IPS DF 19.7 (cell line): ENCODE data around the gene KIRREL3.

Experiments
- DNase-seq: peaks from one replicate; pipeline ENCODE4 v3.0.0-alpha.2; 2013; ENCODE audit warnings: low read depth, low spot score

Gene KIRREL3

DNA sequence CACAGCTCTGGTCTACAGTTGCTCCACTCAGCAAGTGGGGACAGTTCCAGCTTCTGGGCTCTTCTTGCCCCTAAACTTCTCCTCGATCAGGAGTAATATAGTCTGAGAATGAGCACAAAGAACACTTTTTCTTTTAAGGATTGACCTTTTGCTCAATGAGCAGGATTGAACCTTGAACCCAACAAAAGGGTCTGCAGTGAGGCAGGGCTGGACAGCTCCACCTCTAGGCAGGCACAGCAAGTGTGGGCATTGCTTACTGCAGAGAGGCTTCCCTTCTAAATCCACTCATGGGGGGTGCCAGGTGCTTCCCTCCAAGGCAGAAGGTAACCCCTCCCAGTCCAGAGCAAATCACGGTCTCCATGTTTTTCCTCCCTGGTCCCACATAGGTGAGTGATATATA, 365.6 kb downstream of the KIRREL3 start:
- DNase-seq, result no peak

- no peak for DNase-seq
Measured at GRCh38 chr11:126633330-126633729, 367.2 kb downstream of the KIRREL3 start.

GRCh38 chr11:126630893-126631798, 369.4 kb downstream of the KIRREL3 start:
- DNase-seq, result no peak

- DNase-seq, result no peak
Measured at GRCh38 chr11:126630488-126630887, 370.1 kb downstream of the KIRREL3 start.

DNA sequence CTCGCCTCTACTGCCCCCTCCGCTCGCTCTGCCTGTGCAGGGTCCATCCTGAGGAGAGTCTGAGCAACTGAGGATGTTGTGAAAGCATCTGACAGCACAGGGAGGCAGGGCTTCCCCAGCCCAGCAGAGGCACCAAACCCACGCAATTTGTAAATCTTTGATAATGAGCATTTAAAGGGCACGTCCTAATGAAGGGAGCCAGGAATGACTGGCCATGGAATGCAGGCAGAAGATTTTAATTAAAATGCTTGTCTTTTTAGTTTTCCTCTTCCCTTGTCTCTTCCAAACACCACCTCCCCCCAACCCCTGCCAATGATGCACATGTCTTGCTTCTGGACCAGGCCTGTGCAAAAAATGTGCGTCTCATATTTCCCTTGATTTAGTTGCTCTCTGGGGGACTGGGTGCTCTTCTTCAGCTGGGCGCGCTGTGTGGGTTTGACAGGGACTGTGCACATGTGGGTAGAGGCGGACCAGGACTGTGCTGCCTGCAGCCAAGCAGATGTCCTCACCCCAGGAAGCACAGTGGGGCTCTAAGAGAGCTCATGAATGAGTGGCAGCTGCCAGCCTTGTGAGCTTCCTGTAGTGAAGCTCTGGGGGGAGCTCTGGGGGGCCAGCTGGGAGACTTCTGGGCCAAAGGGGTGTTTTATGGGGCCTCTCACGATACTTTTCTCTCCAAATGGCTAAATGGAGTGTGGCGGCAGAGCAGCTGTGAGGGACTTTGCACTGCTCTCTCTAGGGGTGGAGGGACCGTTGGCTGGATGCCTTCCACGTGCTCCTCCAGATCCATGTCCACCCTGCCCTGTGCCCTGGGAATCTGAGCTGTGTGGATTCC, 371.6 kb downstream of the KIRREL3 start:
- no peak for DNase-seq

GRCh38 chr11:126628450-126628789, 372.1 kb downstream of the KIRREL3 start:
- DNase-seq, result no peak

- DNase-seq, result no peak
Measured at GRCh38 chr11:126627421-126627820, 373.1 kb downstream of the KIRREL3 start.

DNA sequence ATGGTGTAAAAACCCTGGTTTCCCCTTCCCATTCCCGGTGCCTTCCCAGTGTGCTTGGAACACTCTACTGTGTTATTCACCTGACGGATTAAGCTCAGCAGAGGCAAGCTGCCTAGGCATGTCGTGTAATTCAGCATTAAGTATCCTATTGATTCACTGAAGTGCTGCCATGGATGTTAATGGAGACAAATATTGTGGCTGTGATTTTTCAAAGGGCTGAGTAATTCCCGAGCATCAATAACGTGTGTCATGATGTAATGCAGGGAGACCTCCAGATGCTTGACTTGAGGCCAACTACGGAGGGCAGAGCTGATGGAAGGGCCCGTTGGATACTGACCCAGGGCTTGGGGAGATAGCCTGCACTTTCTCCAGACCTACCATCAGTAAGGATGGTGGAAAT, 376.1 kb downstream of the KIRREL3 start:
- DNase-seq, result no peak

DNA sequence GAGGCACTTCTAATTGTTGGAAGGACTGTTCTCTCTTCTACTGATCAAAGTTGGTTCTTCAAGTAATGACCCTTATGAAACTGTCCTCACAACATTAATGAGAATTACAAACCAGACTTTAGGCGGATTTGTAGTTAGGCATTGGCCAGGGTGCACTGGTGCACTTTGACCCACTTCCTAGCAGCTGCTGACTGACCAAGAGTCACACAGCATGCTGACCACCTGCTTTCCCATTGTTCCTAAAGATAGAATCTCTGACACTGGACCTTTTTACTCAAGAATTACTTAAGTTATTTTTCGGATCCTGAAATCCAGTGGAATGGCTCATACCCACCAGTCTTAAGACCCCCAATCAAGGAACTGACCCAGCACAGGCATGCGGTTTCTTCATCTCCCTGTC, 381.1 kb downstream of the KIRREL3 start:
- no peak for DNase-seq

DNA sequence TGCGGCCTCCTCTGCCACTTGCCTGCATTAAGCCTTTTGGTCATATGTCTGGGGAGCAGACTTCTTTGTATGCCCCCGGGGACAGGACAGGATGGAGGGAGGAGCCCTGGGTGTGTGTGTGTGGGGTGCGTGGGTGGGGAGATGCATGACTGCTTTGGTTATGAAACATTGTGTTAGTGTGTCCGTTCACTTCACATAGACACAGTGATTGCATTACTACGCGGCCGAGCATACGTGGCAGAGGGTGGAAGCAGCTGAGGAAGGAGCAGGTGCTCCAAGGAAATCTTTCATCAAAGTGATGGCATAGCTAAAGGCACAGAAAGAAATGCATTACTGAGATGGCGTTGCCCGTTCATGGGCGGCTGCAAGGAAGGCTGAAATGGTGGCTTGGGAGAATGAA, 384.7 kb downstream of the KIRREL3 start:
- DNase-seq, result no peak

DNA sequence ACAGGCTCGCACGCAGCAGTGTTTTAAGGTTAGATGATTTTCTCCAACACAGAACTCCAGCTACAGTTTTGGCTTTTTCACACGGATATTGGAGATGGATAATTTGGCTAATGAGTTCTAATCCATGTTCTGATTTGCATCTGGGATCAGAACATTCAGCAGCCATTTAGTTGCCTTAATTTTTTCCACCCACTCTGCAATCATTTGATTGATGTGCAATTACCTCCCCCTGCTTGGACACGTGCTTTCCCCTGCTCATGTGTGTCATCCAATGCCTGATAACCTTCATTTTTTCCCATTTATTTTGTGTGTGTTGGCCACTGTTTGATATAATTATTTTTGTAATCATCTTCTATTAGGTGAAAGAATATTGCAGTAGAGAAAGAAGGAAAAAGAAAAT, 387.3 kb downstream of the KIRREL3 start:
- DNase-seq, result no peak

GRCh38 chr11:126612671-126613070, 387.9 kb downstream of the KIRREL3 start:
- DNase-seq, result no peak

DNA sequence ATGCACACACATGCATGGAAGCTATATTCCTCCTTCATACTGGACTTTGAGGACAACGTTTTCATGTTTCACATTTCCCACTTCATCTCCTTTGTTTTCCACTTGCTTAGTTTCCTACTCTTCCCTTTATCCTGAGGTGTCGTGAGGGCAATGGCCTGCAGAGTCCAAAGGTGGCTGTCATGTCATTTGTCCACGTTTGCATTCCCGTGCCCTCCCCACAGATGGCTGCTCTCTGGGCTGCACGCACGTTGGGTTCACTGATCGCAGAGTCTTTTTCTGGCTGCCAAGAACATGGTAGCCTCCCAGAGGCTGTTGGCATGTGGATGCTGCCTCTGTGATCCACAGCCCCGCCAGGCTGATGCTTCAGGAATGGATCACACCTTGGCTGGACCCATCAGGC, 389.1 kb downstream of the KIRREL3 start:
- no peak for DNase-seq

DNA sequence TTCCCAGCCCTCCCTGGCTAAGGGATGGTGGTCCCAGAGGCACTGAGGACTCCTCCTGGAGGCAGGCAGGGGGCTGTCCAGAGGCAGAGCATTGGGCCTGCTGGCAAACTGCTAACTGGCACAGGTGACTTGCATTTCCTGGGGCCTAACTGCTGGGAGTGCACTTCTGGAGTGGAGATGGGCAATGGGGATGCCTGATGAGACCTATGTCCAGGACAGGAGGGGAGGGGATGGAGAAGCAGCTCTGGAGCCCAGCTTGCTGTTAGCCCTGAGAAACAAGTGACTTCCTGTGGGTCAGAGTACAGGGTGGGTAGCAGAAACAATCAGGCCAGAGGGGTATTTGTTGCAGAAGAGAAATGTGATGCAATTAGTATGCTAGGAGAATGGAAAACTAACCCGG, 391.9 kb downstream of the KIRREL3 start:
- no peak for DNase-seq

- no peak for DNase-seq
Measured at GRCh38 chr11:126607776-126608541, 392.6 kb downstream of the KIRREL3 start.

- DNase-seq, result peak; percentile 57
Measured at GRCh38 chr11:126607374-126607773, 393.2 kb downstream of the KIRREL3 start.

- DNase-seq, result no peak
Measured at GRCh38 chr11:126606484-126606883, 394.1 kb downstream of the KIRREL3 start.

DNA sequence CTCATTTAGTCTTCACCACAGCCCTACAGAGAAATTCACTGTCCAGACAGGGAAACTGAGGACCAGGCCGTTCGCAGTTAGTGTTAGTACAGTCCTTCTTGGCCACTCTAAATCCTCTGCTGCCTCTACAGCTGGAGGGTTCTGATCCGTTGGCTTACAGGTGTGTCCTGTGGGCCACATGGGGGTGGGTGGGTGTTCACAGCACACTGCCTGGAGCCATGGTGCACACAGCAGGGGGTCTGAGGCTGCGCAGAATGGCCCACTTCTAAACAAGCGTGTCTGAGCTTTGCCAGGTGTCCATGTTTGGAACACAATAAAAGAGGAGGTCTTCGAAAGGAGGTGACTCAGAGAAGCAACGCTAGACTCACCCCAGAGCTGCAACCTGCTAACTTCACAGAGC, 396.1 kb downstream of the KIRREL3 start:
- DNase-seq, result no peak

DNA sequence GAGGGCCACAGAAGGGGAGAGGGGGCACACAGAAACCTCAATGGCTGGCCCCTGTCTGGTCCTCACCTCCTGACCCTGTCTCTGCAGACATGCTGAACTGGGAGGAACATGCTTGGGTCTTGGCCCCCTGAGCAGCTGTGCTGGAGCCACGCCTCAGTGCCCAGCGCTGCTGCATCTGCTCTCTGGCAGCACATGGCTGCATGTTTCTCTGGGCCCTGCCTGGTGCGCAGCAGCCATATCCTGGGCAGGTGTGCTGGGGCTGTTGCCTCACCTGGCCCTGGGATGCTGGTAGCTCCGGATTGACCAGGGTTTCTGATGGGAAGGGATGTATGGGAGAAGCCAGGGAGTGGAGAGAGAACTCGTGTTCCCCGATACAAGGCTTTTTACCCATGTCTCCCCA, 397.1 kb downstream of the KIRREL3 start:
- DNase-seq, result no peak

DNA sequence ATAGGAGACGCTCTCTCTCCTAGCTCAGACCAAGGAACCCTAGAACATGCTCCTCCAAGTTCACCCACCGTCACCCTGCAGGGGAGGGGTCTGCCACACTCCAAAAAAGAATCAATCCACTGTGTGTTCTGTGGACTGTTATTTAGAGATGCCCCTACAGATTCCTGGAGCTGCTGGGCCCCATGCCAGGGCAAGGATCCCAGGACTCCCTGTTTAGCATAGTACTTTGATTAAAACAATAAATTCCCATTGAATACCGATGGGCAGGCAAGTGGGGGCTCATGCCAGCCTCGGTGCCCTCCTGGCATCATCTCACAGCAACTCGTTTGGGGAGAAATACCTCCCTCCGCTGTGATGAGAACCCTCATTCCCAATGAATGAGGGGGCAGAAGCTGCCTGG, 397.6 kb downstream of the KIRREL3 start:
- DNase-seq, result no peak

GRCh38 chr11:126602349-126602940, 398.1 kb downstream of the KIRREL3 start:
- no peak for DNase-seq
